GM12878 (cell line): ENCODE results near the gene SYNGR2. TPM values are rescaled to one million over a fixed set of nuclear protein-coding genes. Genes with fewer than 3 reads are reported as not detected.

Source experiments
- ATAC-seq: fragments of 200-7000 bp; cut with Tn5 transposase; 3 replicates; pipeline ENCODE4 v1.9.1; 2020; ENCODE audit warnings: mild to moderate bottlenecking, moderate library complexity
- BruUV-seq: library from RNA; stranded (reverse); fragments of 400-500 nt; replicated peaks from 2 replicates; lab custom pipeline; 2021; lab: Mats Ljungman, UMichigan
- CTCF ChIA-PET: fragments of 300-600 bp; sonication (Branson Sonifier 250); formaldehyde crosslinking; extraction: SDS; loops from one replicate; lab custom pipeline; 2021; ENCODE audit warnings: inconsistent platforms; lab: Yijun Ruan, JAX
- POLR2A ChIA-PET: fragments of 350-600 bp; formaldehyde crosslinking; extraction: SDS; loops from one replicate; lab custom pipeline; 2021; ENCODE audit warnings: inconsistent platforms; lab: Charles Lee
- RAD21 ChIA-PET: fragments of 300-600 bp; sonication (Branson Sonifier 250); formaldehyde crosslinking; loops from one replicate; lab custom pipeline; 2023; ENCODE audit warnings: antibody characterized with exemption; ENCODE audit not compliant: unreplicated experiment; lab: Charles Lee
- SMC1A ChIA-PET: fragments of 300-600 bp; sonication (Branson Sonifier 250); formaldehyde crosslinking; loops from one replicate; lab custom pipeline; 2023; ENCODE audit not compliant: unreplicated experiment, uncharacterized antibody; lab: Charles Lee
- DNase-seq: peaks from one replicate; pipeline ENCODE4 v3.0.0-alpha.2; 2011; ENCODE audit warnings: low read depth, low spot score
- FAIRE-seq: peaks from 3 replicates; lab custom pipeline; 2011; peaks lifted over from hg19 to GRCh38; lab: Jason Lieb, UNC
- H2AFZ ChIP-seq: 2 replicates; pipeline ENCODE4 v1.6.0; 2011; ENCODE audit warnings: low read depth, low read length, control low read depth; ENCODE audit not compliant: control insufficient read depth
- H3K27ac ChIP-seq: 2 replicates; pipeline ENCODE4 v1.5.1; 2011; ENCODE audit warnings: control low read depth; ENCODE audit not compliant: control insufficient read depth, insufficient read depth
- H3K27me3 ChIP-seq, 2 experiments: replicated peaks in 1 of 2; 2 replicates each; pipeline versions ENCODE4 v1.6.0 to v1.6.1; 2011; ENCODE audit warnings: low read length in 1 of 2; ENCODE audit not compliant: control insufficient read depth in 2 of 2, insufficient read depth in 2 of 2
- H3K36me3 ChIP-seq, 2 experiments: 2 replicates each; pipeline ENCODE4 v1.5.1; 2011; ENCODE audit warnings: low read length in 1 of 2; ENCODE audit not compliant: control insufficient read depth in 2 of 2, insufficient read depth in 2 of 2
- H3K4me1 ChIP-seq: 2 replicates; pipeline ENCODE4 v1.6.1; 2011; ENCODE audit warnings: mild to moderate bottlenecking, low read length, moderate library complexity, mixed read lengths; ENCODE audit not compliant: control insufficient read depth, insufficient read depth
- H3K4me2 ChIP-seq: 2 replicates; pipeline ENCODE4 v1.6.0; 2011; ENCODE audit warnings: control low read depth; ENCODE audit not compliant: control insufficient read depth, insufficient read depth
- H3K4me3 ChIP-seq: fragments of 200-600 bp; sonication (generic); 2 replicates; pipeline ENCODE4 v1.5.1; 2016
- H3K79me2 ChIP-seq: 2 replicates; pipeline ENCODE4 v1.6.0; 2011; ENCODE audit warnings: low read length; ENCODE audit not compliant: control insufficient read depth, insufficient read depth
- H3K9ac ChIP-seq: 2 replicates; pipeline ENCODE4 v1.8.0; 2011; ENCODE audit warnings: low read length, control low read depth, mixed read lengths; ENCODE audit not compliant: control insufficient read depth, insufficient read depth
- H3K9me3 ChIP-seq: replicated peaks from 3 replicates; pipeline ENCODE4 v1.5.1; 2011; ENCODE audit warnings: mild to moderate bottlenecking, low read length; ENCODE audit not compliant: control insufficient read depth, insufficient read depth
- H4K20me1 ChIP-seq: 2 replicates; pipeline ENCODE4 v1.6.0; 2011; ENCODE audit not compliant: control insufficient read depth, insufficient read depth
- BHLHE40 ChIP-seq, 2 experiments: fragments of 450-650 bp in 1 of 2; IDR thresholded peaks; 2 replicates each; pipeline ENCODE4 v1.6.1; 2011 to 2017; ENCODE audit warnings: low read depth in 2 of 2, borderline replicate concordance in 1 of 2, improper control_type of control experiment in 1 of 2, low read length in 1 of 2, mild to moderate bottlenecking in 1 of 2
- CHD4 ChIP-seq: fragments of 200-600 bp; sonication (generic); IDR thresholded peaks from 2 replicates; pipeline ENCODE4 v1.6.1; 2016; ENCODE audit warnings: mild to moderate bottlenecking
- CREM ChIP-seq: IDR thresholded peaks from 2 replicates; pipeline ENCODE4 v1.6.1; 2014; ENCODE audit warnings: antibody characterized with exemption, low read depth
- CTCF ChIP-seq, 3 experiments: IDR thresholded peaks in 2 of 3; conservative IDR thresholded peaks in 1 of 3; 2 replicates each; pipeline ENCODE4 v1.5.1; 2011; ENCODE audit warnings: low read depth in 3 of 3, low read length in 3 of 3, mild to moderate bottlenecking in 3 of 3, control low read depth in 2 of 3, moderate library complexity in 2 of 3, inconsistent platforms in 1 of 3, mixed read lengths in 1 of 3; ENCODE audit not compliant: control insufficient read depth in 2 of 3, insufficient read depth in 1 of 3; ENCODE audit errors: extremely low read depth in 1 of 3
- E2F8 ChIP-seq: fragments of 450-650 bp; IDR thresholded peaks from 2 replicates; pipeline ENCODE4 v1.6.1; 2018; ENCODE audit warnings: mild to moderate bottlenecking, low read depth, moderate library complexity; ENCODE audit not compliant: partially characterized antibody
- MEF2B ChIP-seq: fragments of 450-650 bp; IDR thresholded peaks from 2 replicates; pipeline ENCODE4 v1.6.1; 2018; ENCODE audit warnings: mild to moderate bottlenecking, moderate library complexity; ENCODE audit not compliant: partially characterized antibody, poor library complexity, severe bottlenecking
- MYC ChIP-seq: IDR thresholded peaks from 2 replicates; pipeline ENCODE4 v1.6.1; 2011; ENCODE audit warnings: mild to moderate bottlenecking, low read length, moderate library complexity, inconsistent platforms; ENCODE audit not compliant: insufficient read depth, insufficient replicate concordance, insufficient read length, severe bottlenecking
- NFXL1 ChIP-seq: fragments of 450-650 bp; IDR thresholded peaks from 2 replicates; pipeline ENCODE4 v1.6.1; 2017; ENCODE audit warnings: antibody characterized with exemption, mild to moderate bottlenecking, borderline replicate concordance
- NR2F1 ChIP-seq: fragments of 450-650 bp; conservative IDR thresholded peaks from 2 replicates; pipeline ENCODE4 v1.6.1; 2017; ENCODE audit warnings: mild to moderate bottlenecking
- POLR2A ChIP-seq: IDR thresholded peaks from 2 replicates; pipeline ENCODE4 v1.6.1; 2011; ENCODE audit warnings: low read depth, mild to moderate bottlenecking, low read length
- POLR2AphosphoS5 ChIP-seq: IDR thresholded peaks from 2 replicates; pipeline ENCODE4 v1.6.1; 2011; ENCODE audit warnings: mild to moderate bottlenecking, low read length, inconsistent platforms
- SMAD5 ChIP-seq: IDR thresholded peaks from 2 replicates; pipeline ENCODE4 v1.6.1; 2016; ENCODE audit warnings: antibody characterized with exemption, low read depth
- TCF3 ChIP-seq: IDR thresholded peaks from 2 replicates; pipeline ENCODE4 v1.6.1; 2012; ENCODE audit warnings: low read depth, mild to moderate bottlenecking, low read length, borderline replicate concordance; ENCODE audit not compliant: insufficient read depth
- ZBED1 ChIP-seq: IDR thresholded peaks from 2 replicates; pipeline ENCODE4 v1.6.1; 2016; ENCODE audit warnings: borderline replicate concordance
- WGBS: methylation state at CpG from one replicate; pipeline ENCODE4 v1.1.6; 2016; ENCODE audit warnings: low lambda C conversion rate; ENCODE audit not compliant: insufficient replicate concordance, insufficient coverage; ENCODE audit errors: missing lambda C conversion rate; 5-methylcytosine and 5-hydroxymethylcytosine counted together
- in situ Hi-C: fragments of 300-500 bp; cut with MboI; formaldehyde crosslinking; loops from 9 replicates; pipeline ENCODE4 v1.14.3; 2018; ENCODE audit warnings: mixed read lengths
- intact Hi-C: fragments of 100-400 bp; cut with micrococcal nuclease; formaldehyde crosslinking; loops from one replicate; pipeline ENCODE4 v1.14.2; 2022; ENCODE audit not compliant: unreplicated experiment
- polyA plus RNA-seq, 11 experiments: library from polyadenylated mRNA; depleted of rRNA in 4 of 11; unstranded in 6 of 11; stranded (reverse) in 5 of 11; fragments of >200 nt; fragmentation: Nextera tagmentation in 4 of 11; fragmentation: Illumina TruSeq in 1 of 11; extraction: Ambion mirVana in 4 of 11; extraction: Trizol in 1 of 11; gene quantifications; 1 replicate in 1 of 11; 2 replicates in 10 of 11; pipeline versions ENCODE4 v1.2.1 to v1.2.3, GENCODE V29; 2011 to 2016; ENCODE audit warnings: inconsistent platforms in 2 of 11, missing spikeins in 2 of 11, low read depth in 1 of 11
- total RNA-seq, 4 experiments: library from RNA; depleted of rRNA in 3 of 4; stranded (reverse); fragments of >200 nt in 3 of 4; fragmentation: Illumina TruSeq in 1 of 4; extraction: Trizol in 1 of 4; gene quantifications; 2 replicates each; pipeline versions ENCODE4 v1.2.1 to v1.2.3, GENCODE V29; 2013 to 2021

The SYNGR2 gene
- total and polyA plus RNA-seq, 10 of the 15 experiments (the other 5 are each of a cell fraction or from before 2014, with no cell fraction given) = 4.4 to 529 (median 261) TPM

DNA sequence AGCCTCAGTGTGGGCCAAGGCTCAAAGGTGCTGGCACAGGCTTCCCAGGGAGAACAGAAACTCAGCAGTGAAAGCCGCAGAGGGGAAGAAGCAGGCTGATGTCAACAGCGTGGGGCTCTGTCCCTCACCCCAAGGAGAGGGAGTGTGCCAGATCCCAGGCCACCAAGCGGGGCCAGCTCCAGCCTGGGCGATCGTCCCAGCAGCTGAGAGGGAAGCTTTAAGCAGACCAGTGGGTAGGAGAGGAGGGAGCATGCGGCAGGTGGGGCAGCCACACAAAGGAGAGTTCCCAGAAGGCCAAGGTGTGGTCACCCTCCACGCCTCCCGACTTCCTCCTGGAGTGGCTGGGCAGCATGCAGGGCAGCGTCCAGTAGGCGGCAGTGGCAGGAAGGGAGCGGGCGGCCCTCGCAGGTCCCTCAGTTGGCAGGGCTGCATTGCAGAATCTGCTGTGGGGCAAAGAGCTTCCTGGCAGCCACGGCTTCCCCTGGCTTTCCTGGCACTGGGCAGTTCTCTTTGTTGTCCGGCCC, 6.0 kb downstream of the SYNGR2 start (continued):
- TF ChIP-seq E2F8 = peak; percentile 18
- 0 out of 2 replicates have a peak, but pooled peaks have one; percentile 25 for TF ChIP-seq NR2F1
- 0 out of 4 replicates have a peak, but pooled peaks of 1 of the 2 experiments have one; percentile 7 for TF ChIP-seq BHLHE40 (IDR thresholded peaks at IDR 0.05; ENCODE audit: borderline replicate concordance in 1 of 2, low read depth in 2 of 2, low read length in 1 of 2)
- TF ChIP-seq MEF2B = peak; percentile 10

DNA sequence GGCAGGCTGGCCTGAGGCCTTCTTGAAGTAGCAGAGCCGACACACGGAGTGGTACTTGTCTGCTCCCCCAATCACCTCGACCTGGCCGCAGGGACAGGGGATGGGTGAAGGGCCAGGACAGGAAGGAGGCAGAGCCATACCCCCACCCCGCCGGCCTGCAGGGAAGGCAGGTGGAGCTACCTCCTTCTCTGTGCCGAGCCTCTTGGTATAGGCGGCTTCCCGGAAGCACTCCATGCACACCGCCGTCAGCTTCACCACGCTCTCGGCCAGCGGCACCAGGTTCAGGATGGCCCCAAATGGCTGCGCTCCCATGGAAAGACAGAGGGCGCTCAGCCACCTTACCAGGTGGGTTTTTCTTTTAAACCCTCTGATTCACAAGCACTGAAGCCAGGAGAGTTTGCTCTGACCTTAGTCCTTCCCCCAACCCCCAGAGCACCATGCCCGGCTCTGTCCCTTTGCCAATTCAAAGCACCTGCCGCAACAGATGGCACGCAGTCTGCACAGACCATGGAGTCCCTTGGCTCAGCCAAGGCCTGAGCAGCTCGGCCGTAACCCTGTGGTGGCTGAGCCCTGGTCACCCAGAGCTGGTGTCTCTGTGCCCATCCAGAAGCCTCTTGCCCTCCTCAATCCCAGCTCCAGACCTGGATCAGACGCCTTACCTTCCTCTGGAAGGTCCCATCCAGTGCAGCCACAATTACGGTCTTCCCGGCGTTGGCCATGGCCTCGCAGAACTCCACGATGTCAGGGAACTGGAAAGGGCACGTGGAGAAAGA, 6.7 kb downstream of the SYNGR2 start:
- Histone ChIP-seq H3K4me2 (peak overlapping the region; percentile 96; the same call in 1 of the 2 replicates), H4K20me1 (no peaks in the 10 kb centered on the region; the same call in 1 of the 2 replicates), H3K9me3 (no peaks in the 10 kb centered on the region), H3K79me2 (peaks cover 37% of the 10 kb centered on the region), H3K4me3 (no peak overlapping the region), H2AFZ (no peak overlapping the region), H3K27ac (peak overlapping the region; percentile 86), H3K9ac (no peak overlapping the region), H3K27me3 (no peaks in the 10 kb centered on the region), H3K4me1 (peaks cover 62% of the 10 kb centered on the region), H3K36me3 (peaks cover 8 to 33% of the 10 kb centered on the region in 2 experiments; a peak in 3 of 4 replicates)
- 85% methylated on average over 28 of the region's 28 CpGs for WGBS
- in situ Hi-C loops = loop anchor here (5.0 to 25.0 kb wide), 2 partner anchors 63 to 1913 kb away; partner anchors contain the start of gene UBALD2
- no peak for FAIRE-seq
- no TSS peak for BruUV-seq
- RAD21 ChIA-PET = interaction anchor here (1.0 to 8.6 kb wide), 15 partner anchors 11 to 155 kb away, joined by 3 to 83 read pairs (median 7); partner anchors contain the start of genes AFMID, TK1 and TMC8
- SMC1A ChIA-PET = interaction anchor here (0.7 to 7.4 kb wide), 16 partner anchors 9 to 156 kb away, joined by 3 to 51 read pairs (median 6); no protein-coding TSS in a partner anchor
- CTCF ChIA-PET = interaction anchor here (0.7 to 9.0 kb wide), 22 partner anchors 8 to 157 kb away, joined by 3 to 132 read pairs (median 12); partner anchors contain the start of genes AFMID, BIRC5, TK1 and TMC6
- POLR2A ChIA-PET = interaction anchor here (0.6 to 8.7 kb wide), 11 partner anchors 9 to 48 kb away, joined by 3 to 85 read pairs (median 5); partner anchors contain the start of genes AFMID, TK1, TMC6 and TMC8
- intact Hi-C loops = no loop called here
- no peak for DNase-seq
- no peak for ATAC-seq
- TF ChIP-seq TCF3 = 0 out of 2 replicates have a peak, but pooled peaks have one; percentile 40
- TF ChIP-seq POLR2AphosphoS5 = peak; percentile 15; the same call in 1 of the 2 replicates
- TF ChIP-seq CTCF (IDR thresholded peaks at IDR 0.05 in 2 of 3, conservative IDR thresholded peaks at IDR 0.05 in 1 of 3; ENCODE audit: control insufficient read depth in 2 of 3, extremely low read depth in 1 of 3, insufficient read depth in 1 of 3, low read depth in 3 of 3, low read length in 3 of 3) = peak in 2 of 3 experiments; percentile 26 to 30; a peak in 4 of 6 replicates
- peak; percentile 56; the same call in 1 of the 2 replicates for TF ChIP-seq ZBED1
- TF ChIP-seq CREM = no peak
- TF ChIP-seq NFXL1 = no peak
- TF ChIP-seq SMAD5 = peak; percentile 25; the same call in 1 of the 2 replicates
- peak; percentile 69 for TF ChIP-seq POLR2A
- no peak for TF ChIP-seq MYC
- TF ChIP-seq CHD4 = no peak
